Measurements from ENCODE around the gene MAD2L1.

The MAD2L1 gene

GRCh38 chr4:120025516-120025915 is 41.1 kb downstream of the MAD2L1 start:
- Histone ChIP-seq H4K20me1 (ENCODE audit: insufficient read depth) (no peaks in the 10 kb centered on the region), H3K4me3 (IDR thresholded peaks at IDR 0.05; ENCODE audit: insufficient read depth, low read depth, low read length) (no peak overlapping the region), H3K36me3 (ENCODE audit: insufficient read depth) (no peaks in the 10 kb centered on the region), H3K9ac (no peak overlapping the region), H3K27me3 (ENCODE audit: insufficient read depth, low read depth) (no peaks in the 10 kb centered on the region), H3K4me1 (ENCODE audit: low read depth, poor library complexity, severe bottlenecking) (no peaks in the 10 kb centered on the region), H2AFZ (ENCODE audit: low read depth) (no peak overlapping the region), H3K79me2 (ENCODE audit: insufficient read depth, low read depth) (no peaks in the 10 kb centered on the region), H3K4me2 (no peak overlapping the region), H3K27ac (no peak overlapping the region)
- TF ChIP-seq, protein P1, sequence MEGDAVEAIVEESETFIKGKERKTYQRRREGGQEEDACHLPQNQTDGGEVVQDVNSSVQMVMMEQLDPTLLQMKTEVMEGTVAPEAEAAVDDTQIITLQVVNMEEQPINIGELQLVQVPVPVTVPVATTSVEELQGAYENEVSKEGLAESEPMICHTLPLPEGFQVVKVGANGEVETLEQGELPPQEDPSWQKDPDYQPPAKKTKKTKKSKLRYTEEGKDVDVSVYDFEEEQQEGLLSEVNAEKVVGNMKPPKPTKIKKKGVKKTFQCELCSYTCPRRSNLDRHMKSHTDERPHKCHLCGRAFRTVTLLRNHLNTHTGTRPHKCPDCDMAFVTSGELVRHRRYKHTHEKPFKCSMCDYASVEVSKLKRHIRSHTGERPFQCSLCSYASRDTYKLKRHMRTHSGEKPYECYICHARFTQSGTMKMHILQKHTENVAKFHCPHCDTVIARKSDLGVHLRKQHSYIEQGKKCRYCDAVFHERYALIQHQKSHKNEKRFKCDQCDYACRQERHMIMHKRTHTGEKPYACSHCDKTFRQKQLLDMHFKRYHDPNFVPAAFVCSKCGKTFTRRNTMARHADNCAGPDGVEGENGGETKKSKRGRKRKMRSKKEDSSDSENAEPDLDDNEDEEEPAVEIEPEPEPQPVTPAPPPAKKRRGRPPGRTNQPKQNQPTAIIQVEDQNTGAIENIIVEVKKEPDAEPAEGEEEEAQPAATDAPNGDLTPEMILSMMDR (conservative IDR thresholded peaks at IDR 0.05; ENCODE audit: low read depth, low read length), result no peak

GRCh38 chr4:120018786-120019185 is 47.9 kb downstream of the MAD2L1 start:
- no peaks in the 10 kb centered on the region for H3K27me3 ChIP-seq (ENCODE audit: insufficient read depth, low read depth)
- no peaks in the 10 kb centered on the region for H4K20me1 ChIP-seq (ENCODE audit: insufficient read depth)
- no peak overlapping the region for H3K4me2 ChIP-seq
- H2AFZ ChIP-seq (ENCODE audit: low read depth), result no peak overlapping the region
- H3K36me3 ChIP-seq (ENCODE audit: insufficient read depth), result no peaks in the 10 kb centered on the region
- H3K4me3 ChIP-seq (IDR thresholded peaks at IDR 0.05; ENCODE audit: insufficient read depth, low read depth, low read length), result no peak overlapping the region
- H3K27ac ChIP-seq, result no peak overlapping the region
- TF ChIP-seq, protein P1 (conservative IDR thresholded peaks at IDR 0.05; ENCODE audit: low read depth, low read length), result no peak
- H3K79me2 ChIP-seq (ENCODE audit: insufficient read depth, low read depth), result no peaks in the 10 kb centered on the region
- no peak overlapping the region for H3K9ac ChIP-seq
- no peaks in the 10 kb centered on the region for H3K4me1 ChIP-seq (ENCODE audit: low read depth, poor library complexity, severe bottlenecking)

DNA sequence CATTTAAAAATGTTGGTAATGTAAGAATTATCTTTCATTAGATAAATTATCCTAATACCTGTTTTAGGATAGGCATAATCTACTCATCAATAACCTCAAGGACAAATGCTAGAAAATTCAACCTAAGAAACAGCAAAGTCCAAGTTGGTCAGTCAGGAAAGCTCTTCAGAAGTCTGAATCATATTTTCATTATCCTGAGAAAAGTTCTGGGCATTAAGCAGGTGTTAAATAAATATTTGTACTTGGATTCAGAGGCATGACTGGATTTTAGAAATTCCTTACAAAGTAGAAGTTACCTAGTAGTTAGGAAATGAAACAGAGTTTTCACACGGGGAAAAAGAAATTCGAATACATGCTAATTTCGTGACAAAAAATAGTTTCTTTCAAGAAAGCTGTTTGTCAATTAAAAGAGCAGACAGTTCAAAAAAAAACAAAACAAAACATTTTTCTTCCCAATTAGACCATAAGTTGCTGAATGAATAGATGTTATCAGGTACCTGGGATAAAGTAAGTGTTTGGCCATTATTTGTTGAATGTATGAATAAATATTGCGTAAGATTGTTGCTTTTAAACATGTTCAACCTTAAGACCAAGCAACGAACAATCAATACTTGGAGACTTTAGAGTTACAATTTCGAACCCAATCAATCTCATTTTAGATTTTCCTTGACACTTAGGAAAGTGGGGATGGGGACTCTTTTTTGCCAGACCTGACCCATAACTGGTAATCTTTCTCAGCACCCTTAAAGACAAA is 48.5 kb downstream of the MAD2L1 start:
- H3K36me3 ChIP-seq (ENCODE audit: insufficient read depth), result no peaks in the 10 kb centered on the region
- no peaks in the 10 kb centered on the region for H3K79me2 ChIP-seq (ENCODE audit: insufficient read depth, low read depth)
- no peaks in the 10 kb centered on the region for H3K4me1 ChIP-seq (ENCODE audit: low read depth, poor library complexity, severe bottlenecking)
- no peak overlapping the region for H3K4me3 ChIP-seq (IDR thresholded peaks at IDR 0.05; ENCODE audit: insufficient read depth, low read depth, low read length)
- no peaks in the 10 kb centered on the region for H4K20me1 ChIP-seq (ENCODE audit: insufficient read depth)
- TF ChIP-seq, protein P1 (conservative IDR thresholded peaks at IDR 0.05; ENCODE audit: low read depth, low read length), result no peak
- H3K27me3 ChIP-seq (ENCODE audit: insufficient read depth, low read depth), result no peaks in the 10 kb centered on the region
- no peak overlapping the region for H3K9ac ChIP-seq
- no peak overlapping the region for H3K4me2 ChIP-seq
- H2AFZ ChIP-seq (ENCODE audit: low read depth), result no peak overlapping the region
- H3K27ac ChIP-seq, result no peak overlapping the region

- Histone ChIP-seq H3K4me2 (no peak overlapping the region), H3K36me3 (ENCODE audit: insufficient read depth) (no peaks in the 10 kb centered on the region), H3K4me3 (IDR thresholded peaks at IDR 0.05; ENCODE audit: insufficient read depth, low read depth, low read length) (no peak overlapping the region), H3K79me2 (ENCODE audit: insufficient read depth, low read depth) (no peaks in the 10 kb centered on the region), H3K4me1 (ENCODE audit: low read depth, poor library complexity, severe bottlenecking) (no peaks in the 10 kb centered on the region), H3K27ac (no peak overlapping the region), H2AFZ (ENCODE audit: low read depth) (no peak overlapping the region), H3K27me3 (ENCODE audit: insufficient read depth, low read depth) (no peaks in the 10 kb centered on the region), H4K20me1 (ENCODE audit: insufficient read depth) (no peaks in the 10 kb centered on the region), H3K9ac (no peak overlapping the region)
- TF ChIP-seq, protein P1 (conservative IDR thresholded peaks at IDR 0.05; ENCODE audit: low read depth, low read length), result no peak
Measured at GRCh38 chr4:120011725-120012124, 54.9 kb downstream of the MAD2L1 start.
